Lung (tissue), 12 donors: ENCODE data around the gene PDIA2. TPM values are rescaled to one million over a fixed set of nuclear protein-coding genes. Genes with fewer than 3 reads are reported as not detected.

Experiments used
- ATAC-seq: fragments of 200-7000 bp; cut with Tn5 transposase; one replicate; pipeline ENCODE4 v1.9.1; 2020; ENCODE audit warnings: moderate number of reproducible peaks; ENCODE audit not compliant: insufficient read depth, low FRiP score
- DNase-seq, 3 donors: peaks; one replicate each; pipeline ENCODE4 v3.0.0-alpha.2; 2013 to 2017
- H3K27ac ChIP-seq, 2 donors: one replicate each; pipeline ENCODE4 v1.5.1; 2013; ENCODE audit warnings: mild to moderate bottlenecking in 2 of 2, moderate library complexity in 2 of 2, control low read depth in 1 of 2, inconsistent platforms in 1 of 2, low read depth in 1 of 2, low read length in 1 of 2
- H3K27me3 ChIP-seq, 3 donors: one replicate each; pipeline ENCODE4 v1.5.1; 2013; ENCODE audit warnings: low read length in 2 of 3; ENCODE audit not compliant: control insufficient read depth in 3 of 3, insufficient read depth in 3 of 3
- H3K36me3 ChIP-seq, 4 donors: one replicate each; pipeline ENCODE4 v1.5.1; 2013; ENCODE audit warnings: low read length in 4 of 4, mild to moderate bottlenecking in 1 of 4, moderate library complexity in 1 of 4; ENCODE audit not compliant: control insufficient read depth in 4 of 4, insufficient read depth in 4 of 4
- H3K4me1 ChIP-seq, 5 donors: one replicate each; pipeline ENCODE4 v1.5.1; 2013; ENCODE audit warnings: low read length in 5 of 5, mild to moderate bottlenecking in 2 of 5, moderate library complexity in 1 of 5; ENCODE audit not compliant: control insufficient read depth in 5 of 5, insufficient read depth in 5 of 5
- H3K4me3 ChIP-seq: one replicate; pipeline ENCODE4 v1.5.1; 2013; ENCODE audit warnings: mild to moderate bottlenecking, control low read depth, moderate library complexity
- H3K9ac ChIP-seq, 2 donors: one replicate each; pipeline ENCODE4 v1.5.1; 2013; ENCODE audit warnings: low read length in 2 of 2, control low read depth in 1 of 2; ENCODE audit not compliant: insufficient read depth in 1 of 2
- H3K9me3 ChIP-seq, 4 donors: one replicate each; pipeline ENCODE4 v1.5.1; 2013; ENCODE audit warnings: low read length in 3 of 4, mild to moderate bottlenecking in 1 of 4, moderate library complexity in 1 of 4; ENCODE audit not compliant: control insufficient read depth in 4 of 4, insufficient read depth in 3 of 4
- CTCF ChIP-seq: IDR thresholded peaks from 2 replicates; pipeline ENCODE4 v1.5.1; 2012; ENCODE audit warnings: mild to moderate bottlenecking; ENCODE audit errors: control extremely low read depth, extremely low read depth
- WGBS, 2 donors: extraction: QIAGEN DNeasy Blood & Tissue Kit; methylation state at CpG; one replicate each; pipeline ENCODE4 v1.1.7; 2013; 5-methylcytosine and 5-hydroxymethylcytosine counted together
- polyA plus RNA-seq, 2 donors: library from polyadenylated mRNA; stranded (reverse); fragments of 200-250 nt; gene quantifications; one replicate each; pipeline ENCODE4 v1.2.1, GENCODE V29; 2013
- total RNA-seq, 2 donors: library from RNA; depleted of rRNA in 1 of 2; stranded (reverse); fragments of >200 nt in 1 of 2; gene quantifications; one replicate each; pipeline ENCODE4 v1.2.1, GENCODE V29; 2014 to 2021
- donor health status: control.
- donor health status: control.
- donor health status: Bipolar disorder and iron deficiency.
- donor health status: healthy.
- donor health status: DM: yes; HTN: yes; CAD: no.

Gene PDIA2
- total and polyA plus RNA-seq, 4 donors = 0.19 to 0.65 (median 0.24) TPM

- no peak for TF ChIP-seq CTCF
- Histone ChIP-seq H3K9me3 (no peaks in the 10 kb centered on the region), H3K36me3 (peaks cover 0 to 33% (median 11%) of the 10 kb centered on the region in 4 donors)
Measured at GRCh38 chr16:314795-315299, 31.9 kb downstream of the PDIA2 start.

GRCh38 chr16:316741-317464 lies 33.9 kb downstream of the PDIA2 start:
- Histone ChIP-seq H3K4me1 (peaks cover 0 to 1% (median 0%) of the 10 kb centered on the region in 5 donors), H3K9me3 (no peaks in the 10 kb centered on the region), H3K4me3 (no peak overlapping the region), H3K9ac (no peak overlapping the region), H3K27ac (no peak overlapping the region), H3K27me3 (no peaks in the 10 kb centered on the region), H3K36me3 (peaks cover 0 to 30% (median 10%) of the 10 kb centered on the region in 4 donors)
- DNase-seq (no peak), ATAC-seq (no peak)
- 93 to 94% methylated on average over 19 of the region's 19 CpGs for WGBS, 2 donors
- no peak for TF ChIP-seq CTCF

More at GRCh38 chr16:314795-315299, 31.9 kb downstream of the PDIA2 start:
- H3K4me1 ChIP-seq = peaks cover 0 to 1% (median 0%) of the 10 kb centered on the region in 5 donors
- H3K27me3 ChIP-seq = no peaks in the 10 kb centered on the region
- H3K9ac ChIP-seq = no peak overlapping the region
- no peak overlapping the region for H3K4me3 ChIP-seq
- 83 to 85% methylated on average over 14 of the region's 14 CpGs for WGBS, 2 donors
- no peak for DNase-seq
- no peak overlapping the region for H3K27ac ChIP-seq
- ATAC-seq = no peak

GRCh38 chr16:317583-317982 lies 34.6 kb downstream of the PDIA2 start:
- WGBS, 2 donors = 92 to 98% methylated on average over 5 of the region's 5 CpGs
- peaks cover 0 to 1% (median 0%) of the 10 kb centered on the region in 5 donors for H3K4me1 ChIP-seq
- TF ChIP-seq CTCF = no peak

More at GRCh38 chr16:317583-317982, 34.6 kb downstream of the PDIA2 start:
- no peak for ATAC-seq
- H3K9me3 ChIP-seq = no peaks in the 10 kb centered on the region
- H3K27ac ChIP-seq = no peak overlapping the region
- H3K27me3 ChIP-seq = no peaks in the 10 kb centered on the region
- H3K9ac ChIP-seq = no peak overlapping the region
- peaks cover 0 to 28% (median 10%) of the 10 kb centered on the region in 4 donors for H3K36me3 ChIP-seq
- no peak overlapping the region for H3K4me3 ChIP-seq
- DNase-seq = no peak
